ENCODE measurements around the gene ASB4.

The ASB4 gene

GRCh38 chr7:95539426-95539825 lies 53.7 kb downstream of the ASB4 start:
- Histone ChIP-seq H3K9me3 (ENCODE audit: control insufficient read depth, insufficient read depth, low read length) (no peaks in the 10 kb centered on the region), H3K36me3 (ENCODE audit: control insufficient read depth, low read length) (no peaks in the 10 kb centered on the region), H3K79me2 (ENCODE audit: control insufficient read depth, low read length) (no peaks in the 10 kb centered on the region), H3K9me2 (replicated peaks; ENCODE audit: control insufficient read depth, low read length) (no peaks in the 10 kb centered on the region), H3K4me3 (ENCODE audit: low read length) (no peak overlapping the region), H3K4me1 (ENCODE audit: control insufficient read depth, low read length) (no peaks in the 10 kb centered on the region), H3F3A (ENCODE audit: control insufficient read depth, insufficient read depth) (no peaks in the 10 kb centered on the region), H3K27ac (ENCODE audit: low read depth, low read length) (no peak overlapping the region), H3K4me2 (ENCODE audit: low read length) (no peak overlapping the region), H3K27me3 (ENCODE audit: control insufficient read depth, low read length) (no peaks in the 10 kb centered on the region), H4K20me1 (ENCODE audit: control insufficient read depth, insufficient read depth, low read depth, low read length) (no peaks in the 10 kb centered on the region)
- no peak for TF ChIP-seq EZH2phosphoT487 (IDR thresholded peaks at IDR 0.05; ENCODE audit: borderline replicate concordance, low read length)
- no peak for TF ChIP-seq CTCF (IDR thresholded peaks at IDR 0.05; ENCODE audit: low read depth, low read length, poor library complexity, severe bottlenecking)

DNA sequence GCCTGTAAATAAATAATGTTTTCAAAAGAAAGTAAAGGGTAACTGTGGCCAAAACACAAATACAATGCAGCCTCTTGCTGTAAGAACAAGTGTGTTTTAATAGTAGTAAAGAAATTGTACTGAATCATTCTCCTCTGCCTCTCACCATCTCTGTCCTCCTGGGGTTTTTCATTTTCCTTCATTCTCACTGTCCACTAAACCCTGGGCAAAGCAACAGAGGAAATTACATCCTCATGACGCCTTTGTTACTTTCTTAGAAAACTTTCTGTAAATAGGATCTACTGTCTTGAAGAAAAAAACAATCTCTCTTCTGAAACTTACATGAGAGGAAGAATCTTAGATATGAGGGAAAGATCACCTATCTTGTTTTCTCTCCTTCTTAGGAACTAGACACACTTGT lies 54.6 kb downstream of the ASB4 start:
- Histone ChIP-seq H3K36me3 (ENCODE audit: control insufficient read depth, low read length) (no peaks in the 10 kb centered on the region), H3K4me1 (ENCODE audit: control insufficient read depth, low read length) (no peaks in the 10 kb centered on the region), H3F3A (ENCODE audit: control insufficient read depth, insufficient read depth) (no peaks in the 10 kb centered on the region), H3K4me2 (ENCODE audit: low read length) (no peak overlapping the region), H3K27me3 (ENCODE audit: control insufficient read depth, low read length) (no peaks in the 10 kb centered on the region), H3K27ac (ENCODE audit: low read depth, low read length) (no peak overlapping the region), H3K79me2 (ENCODE audit: control insufficient read depth, low read length) (no peaks in the 10 kb centered on the region), H3K4me3 (ENCODE audit: low read length) (no peak overlapping the region), H4K20me1 (ENCODE audit: control insufficient read depth, insufficient read depth, low read depth, low read length) (no peaks in the 10 kb centered on the region), H3K9me3 (ENCODE audit: control insufficient read depth, insufficient read depth, low read length) (no peaks in the 10 kb centered on the region), H3K9me2 (replicated peaks; ENCODE audit: control insufficient read depth, low read length) (no peaks in the 10 kb centered on the region)
- no peak for TF ChIP-seq CTCF (IDR thresholded peaks at IDR 0.05; ENCODE audit: low read depth, low read length, poor library complexity, severe bottlenecking)
- TF ChIP-seq EZH2phosphoT487 (IDR thresholded peaks at IDR 0.05; ENCODE audit: borderline replicate concordance, low read length): no peak

GRCh38 chr7:95543312-95543711 lies 57.6 kb downstream of the ASB4 start:
- H3K9me3 ChIP-seq (ENCODE audit: control insufficient read depth, insufficient read depth, low read length): no peaks in the 10 kb centered on the region
- H3K27me3 ChIP-seq (ENCODE audit: control insufficient read depth, low read length): no peaks in the 10 kb centered on the region
- no peaks in the 10 kb centered on the region for H3K4me1 ChIP-seq (ENCODE audit: control insufficient read depth, low read length)
- no peaks in the 10 kb centered on the region for H4K20me1 ChIP-seq (ENCODE audit: control insufficient read depth, insufficient read depth, low read depth, low read length)
- H3K4me2 ChIP-seq (ENCODE audit: low read length): no peak overlapping the region
- TF ChIP-seq EZH2phosphoT487 (IDR thresholded peaks at IDR 0.05; ENCODE audit: borderline replicate concordance, low read length): no peak
- no peak for TF ChIP-seq CTCF (IDR thresholded peaks at IDR 0.05; ENCODE audit: low read depth, low read length, poor library complexity, severe bottlenecking)
- no peaks in the 10 kb centered on the region for H3K9me2 ChIP-seq (replicated peaks; ENCODE audit: control insufficient read depth, low read length)
- H3K27ac ChIP-seq (ENCODE audit: low read depth, low read length): no peak overlapping the region
- H3F3A ChIP-seq (ENCODE audit: control insufficient read depth, insufficient read depth): no peaks in the 10 kb centered on the region
- H3K36me3 ChIP-seq (ENCODE audit: control insufficient read depth, low read length): no peaks in the 10 kb centered on the region
- no peak overlapping the region for H3K4me3 ChIP-seq (ENCODE audit: low read length)
- H3K79me2 ChIP-seq (ENCODE audit: control insufficient read depth, low read length): no peaks in the 10 kb centered on the region

DNA sequence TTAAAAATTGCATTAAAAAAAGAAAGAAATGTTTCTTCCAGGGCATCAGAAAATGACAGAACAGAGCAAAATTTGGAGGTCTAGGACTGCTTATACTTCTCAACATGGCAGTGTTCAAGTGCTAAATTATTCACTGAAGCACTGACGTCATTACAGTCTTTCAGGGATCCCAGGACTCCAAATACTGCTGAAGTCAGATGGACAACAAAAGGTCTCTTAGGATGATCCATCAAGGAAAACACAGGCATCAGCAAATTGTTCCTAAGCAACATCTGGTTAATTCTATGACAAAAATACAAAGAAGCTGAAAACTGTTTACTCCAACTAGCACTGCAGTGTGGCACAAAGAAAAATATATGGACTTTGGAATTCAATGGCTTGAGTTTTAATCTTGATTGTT lies 58.4 kb downstream of the ASB4 start:
- Histone ChIP-seq H3K9me3 (ENCODE audit: control insufficient read depth, insufficient read depth, low read length) (no peaks in the 10 kb centered on the region), H3K4me1 (ENCODE audit: control insufficient read depth, low read length) (no peaks in the 10 kb centered on the region), H3K4me2 (ENCODE audit: low read length) (no peak overlapping the region), H3K27ac (ENCODE audit: low read depth, low read length) (no peak overlapping the region), H3K36me3 (ENCODE audit: control insufficient read depth, low read length) (no peaks in the 10 kb centered on the region), H3K4me3 (ENCODE audit: low read length) (no peak overlapping the region), H3K27me3 (ENCODE audit: control insufficient read depth, low read length) (no peaks in the 10 kb centered on the region), H3F3A (ENCODE audit: control insufficient read depth, insufficient read depth) (no peaks in the 10 kb centered on the region), H4K20me1 (ENCODE audit: control insufficient read depth, insufficient read depth, low read depth, low read length) (no peaks in the 10 kb centered on the region), H3K79me2 (ENCODE audit: control insufficient read depth, low read length) (no peaks in the 10 kb centered on the region), H3K9me2 (replicated peaks; ENCODE audit: control insufficient read depth, low read length) (no peaks in the 10 kb centered on the region)
- TF ChIP-seq CTCF (IDR thresholded peaks at IDR 0.05; ENCODE audit: low read depth, low read length, poor library complexity, severe bottlenecking): no peak
- TF ChIP-seq EZH2phosphoT487 (IDR thresholded peaks at IDR 0.05; ENCODE audit: borderline replicate concordance, low read length): no peak

Measured in DOHH2 (cell line).